ENCODE measurements around the gene CLIC2.
"Not testable (repeated sequence)": the region's sequence is repeated elsewhere in the genome, so short reads cannot be mapped to it uniquely, and the experiment has no call there.

The CLIC2 gene

GRCh38 chrX:155334486-155335336 is at the start of gene CLIC2:
Gene CLIC2, minus strand, starts transcription at chrX:155334614. Its CDS starts 187 bp downstream, at chrX:155334427.
- DNase-seq, result no peak

GRCh38 chrX:155382529-155382967 is 48.1 kb upstream of the CLIC2 start:
- DNase-seq, result not testable (repeated sequence)

GRCh38 chrX:155381843-155382528 is 47.6 kb upstream of the CLIC2 start, which contains the start of gene F8A2:
Gene F8A2, plus strand, starts transcription at chrX:155382095. Its CDS starts 20 bp downstream, at chrX:155382115.
- not testable (repeated sequence) for DNase-seq

GRCh38 chrX:155379802-155380201 is 45.4 kb upstream of the CLIC2 start:
- DNase-seq, result not testable (repeated sequence)

GRCh38 chrX:155373777-155374458 is 39.5 kb upstream of the CLIC2 start:
- not testable (repeated sequence) for DNase-seq

GRCh38 chrX:155363712-155364111 is 29.3 kb upstream of the CLIC2 start:
- not testable (repeated sequence) for DNase-seq

- DNase-seq, result not testable (repeated sequence)
Observed at GRCh38 chrX:155349448-155349847, 15.0 kb upstream of the CLIC2 start.

GRCh38 chrX:155345689-155346088 is 11.3 kb upstream of the CLIC2 start:
- DNase-seq, result not testable (repeated sequence)

GRCh38 chrX:155335337-155335712 is 911 bp upstream of the CLIC2 start:
- DNase-seq, result not testable (repeated sequence)

- DNase-seq, result no peak
Observed at GRCh38 chrX:155333544-155334100, 792 bp downstream of the CLIC2 start.

GRCh38 chrX:155330992-155331391 is 3.4 kb downstream of the CLIC2 start:
- DNase-seq, result no peak

- DNase-seq, result no peak
Observed at GRCh38 chrX:155329293-155329692, 5.1 kb downstream of the CLIC2 start.

GRCh38 chrX:155326610-155327009 is 7.8 kb downstream of the CLIC2 start:
- no peak for DNase-seq

GRCh38 chrX:155314260-155314659 is 20.2 kb downstream of the CLIC2 start:
- no peak for DNase-seq

GRCh38 chrX:155313766-155314165 is 20.6 kb downstream of the CLIC2 start:
- DNase-seq, result no peak

- no peak for DNase-seq
Observed at GRCh38 chrX:155293771-155294170, 40.6 kb downstream of the CLIC2 start.

- DNase-seq, result no peak
Observed at GRCh38 chrX:155279873-155280272, 54.5 kb downstream of the CLIC2 start.

GRCh38 chrX:155270969-155271368 is 63.4 kb downstream of the CLIC2 start:
- DNase-seq, result no peak

- not testable (repeated sequence) for DNase-seq
Observed at GRCh38 chrX:155267995-155268394, 66.4 kb downstream of the CLIC2 start.

- DNase-seq, result no peak
Observed at GRCh38 chrX:155266439-155266838, 68.0 kb downstream of the CLIC2 start.

- peak; percentile 63 for DNase-seq
Observed at GRCh38 chrX:155263854-155264628, 70.4 kb downstream of the CLIC2 start, which contains the start of gene RAB39B. Gene RAB39B, minus strand, starts transcription at chrX:155264491. Its CDS starts 203 bp downstream, at chrX:155264288.

Data from NCI-H748 treated with DMSO at 0.1 percent for 48 hours (cell line).